ENCODE measurements around the gene PSMA2. TPM values are rescaled to one million over a fixed set of nuclear protein-coding genes. Genes with fewer than 3 reads are reported as not detected.

PSMA2 gene
- total RNA-seq (10 to 100 TPM; 39.6 to 45.2 TPM), polyA plus RNA-seq (100 to 1,000 TPM; 199 to 265 (median 216) TPM), total RNA-seq (6.9 to 12.3 (median 9.7) reads per million in 6 experiments)

DNA sequence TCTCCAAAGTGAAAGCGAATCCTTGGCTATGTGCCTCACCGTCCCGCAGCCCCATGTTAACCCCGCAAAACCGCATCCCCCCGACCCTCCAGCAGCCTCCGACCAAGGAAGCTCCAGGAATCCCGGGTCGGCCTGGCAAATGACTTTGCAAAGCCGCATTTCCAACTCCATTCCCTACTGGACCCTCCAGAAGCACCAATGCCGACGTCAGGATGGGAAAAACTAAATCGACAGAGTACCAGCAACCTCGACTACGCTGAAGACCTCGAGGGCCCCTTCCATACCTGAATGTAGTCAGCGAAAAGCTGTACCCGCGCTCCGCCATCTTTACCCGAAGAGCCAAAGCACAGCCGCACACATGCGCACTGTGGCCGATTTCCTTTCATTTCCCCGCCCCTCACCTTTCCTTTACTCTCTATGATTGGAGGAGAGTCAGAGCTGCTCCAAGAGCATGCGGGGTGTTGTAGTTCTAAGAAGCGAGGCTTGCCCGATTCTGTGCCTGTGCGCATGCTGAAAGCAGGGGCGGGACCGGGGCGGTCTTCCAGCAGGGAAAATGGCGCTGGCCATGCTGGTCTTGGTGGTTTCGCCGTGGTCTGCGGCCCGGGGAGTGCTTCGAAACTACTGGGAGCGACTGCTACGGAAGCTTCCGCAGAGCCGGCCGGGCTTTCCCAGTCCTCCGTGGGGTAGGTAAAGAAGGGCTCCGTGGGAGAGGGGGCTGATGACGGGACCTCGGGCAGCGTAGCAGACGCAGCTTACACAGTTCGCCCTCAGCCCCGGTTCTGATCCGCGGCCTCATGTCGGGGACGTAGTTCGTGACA, at the start of gene PSMA2, which contains the start of gene MRPL32:
TSS of gene PSMA2 (minus strand) at position 341 of the 818 bp plus-strand sequence. CDS start at position 325, 16 bp downstream.
TSS of gene MRPL32 (plus strand) at position 543 of the 818 bp plus-strand sequence. CDS start at position 554, 11 bp downstream.
- no peaks in the 10 kb centered on the region for H3K9me3 Mint-ChIP-seq
- H3K27ac Mint-ChIP-seq = peak within 1 kb of the TSS; percentile 96 to 99 (median 98)
- DNase-seq (peak; percentile 81 to 97 (median 94)), ATAC-seq (peak; percentile 99)
- peaks cover 24 to 81% (median 63%) of the 10 kb centered on the region in 4 donors for H3K4me1 Mint-ChIP-seq
- no peaks in the 10 kb centered on the region for H3K27me3 Mint-ChIP-seq
- peaks cover 0 to 28% (median 0%) of the 10 kb centered on the region in 3 donors for H3K36me3 Mint-ChIP-seq
- POLR2A ChIA-PET = interaction anchor here (0.6 to 4.0 kb wide), 16 partner anchors 9 to 1916 kb away, joined by 3 to 30 read pairs (median 4); partner anchors contain the start of genes C7orf25, COA1, MRPS24 and STK17A
- H3K4me3 Mint-ChIP-seq = peak within 1 kb of the TSS; percentile 89 to 100 (median 99)

DNA sequence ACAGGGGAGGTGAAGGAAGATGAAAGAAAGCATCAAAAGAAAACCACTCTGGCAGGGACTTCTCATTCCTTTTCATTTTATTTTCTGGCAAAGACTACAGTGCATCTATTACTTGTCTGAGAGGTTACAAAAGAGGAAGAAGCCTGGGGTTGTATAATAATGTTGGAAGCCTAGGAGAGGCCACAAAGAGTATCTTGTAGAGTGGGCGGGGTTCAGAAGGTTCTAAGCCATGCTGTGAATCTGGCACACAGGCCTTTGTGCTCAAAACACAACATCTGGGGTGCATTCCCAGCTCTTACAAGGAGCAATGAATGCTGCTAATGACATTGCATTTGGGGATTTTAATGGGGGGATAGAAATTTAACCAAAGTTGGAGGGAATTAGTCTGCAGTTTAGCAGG, 49.6 kb upstream of the PSMA2 start:
- no peak overlapping the region for H3K27ac Mint-ChIP-seq
- H3K9me3 Mint-ChIP-seq = peaks cover 0 to 14% (median 4%) of the 10 kb centered on the region in 9 donors
- POLR2A ChIA-PET = no interaction called here
- DNase-seq = no peak
- ATAC-seq = no peak
- peaks cover 5 to 31% (median 14%) of the 10 kb centered on the region in 5 donors for H3K27me3 Mint-ChIP-seq
- no peak overlapping the region for H3K4me3 Mint-ChIP-seq
- no peaks in the 10 kb centered on the region for H3K4me1 Mint-ChIP-seq
- H3K36me3 Mint-ChIP-seq = peaks cover 0 to 14% (median 3%) of the 10 kb centered on the region in 3 donors

- Mint-ChIP-seq H3K27ac (no peak overlapping the region), H3K27me3 (peaks cover 6 to 31% (median 10%) of the 10 kb centered on the region in 5 donors), H3K36me3 (peaks cover 0 to 6% (median 3%) of the 10 kb centered on the region in 3 donors), H3K9me3 (peaks cover 0 to 14% (median 3%) of the 10 kb centered on the region in 9 donors), H3K4me3 (no peak overlapping the region), H3K4me1 (no peaks in the 10 kb centered on the region)
- POLR2A ChIA-PET = no interaction called here
- DNase-seq (no peak), ATAC-seq (no peak)
These were observed 48.5 kb upstream of the PSMA2 start for GRCh38 chr7:42980514-42980913.

GRCh38 chr7:42980084-42980483, 48.1 kb upstream of the PSMA2 start:
- Mint-ChIP-seq H3K27ac (no peak overlapping the region), H3K9me3 (peaks cover 0 to 11% (median 3%) of the 10 kb centered on the region in 9 donors), H3K4me1 (no peaks in the 10 kb centered on the region), H3K4me3 (no peak overlapping the region), H3K36me3 (peaks cover 0 to 6% (median 3%) of the 10 kb centered on the region in 3 donors), H3K27me3 (peaks cover 7 to 33% (median 10%) of the 10 kb centered on the region in 5 donors)
- DNase-seq (no peak), ATAC-seq (no peak)
- POLR2A ChIA-PET = no interaction called here

GRCh38 chr7:42978496-42978895, 46.5 kb upstream of the PSMA2 start:
- Mint-ChIP-seq H3K27me3 (peaks cover 8 to 37% (median 12%) of the 10 kb centered on the region in 5 donors), H3K9me3 (no peaks in the 10 kb centered on the region), H3K36me3 (peaks cover 0 to 3% (median under 1%) of the 10 kb centered on the region in 3 donors), H3K4me3 (no peak overlapping the region), H3K27ac (no peak overlapping the region), H3K4me1 (no peaks in the 10 kb centered on the region)
- DNase-seq (no peak), ATAC-seq (no peak)
- POLR2A ChIA-PET = no interaction called here

DNA sequence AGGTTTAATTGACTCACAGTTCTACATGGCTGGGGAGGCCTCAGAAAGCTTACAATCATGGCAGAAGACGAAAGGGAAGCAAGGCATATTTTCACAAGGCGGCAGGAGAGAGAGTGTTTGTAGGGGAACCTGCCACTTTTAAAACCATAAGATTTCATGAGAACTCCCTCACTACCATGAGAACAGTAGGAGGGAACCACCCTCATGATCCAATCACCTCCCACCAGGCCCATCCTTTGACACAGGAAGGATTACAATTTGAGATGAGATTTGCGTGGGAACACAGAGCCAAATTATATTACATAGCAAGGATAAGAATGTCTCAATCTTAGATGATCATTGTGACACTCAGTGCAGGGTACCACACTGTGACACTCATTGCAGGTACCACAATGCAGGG, 44.4 kb upstream of the PSMA2 start:
- no peak for ATAC-seq
- POLR2A ChIA-PET = no interaction called here
- no peaks in the 10 kb centered on the region for H3K36me3 Mint-ChIP-seq
- no peak overlapping the region for H3K27ac Mint-ChIP-seq
- H3K4me1 Mint-ChIP-seq = no peaks in the 10 kb centered on the region
- no peak overlapping the region for H3K4me3 Mint-ChIP-seq
- H3K27me3 Mint-ChIP-seq = peaks cover 8 to 38% (median 12%) of the 10 kb centered on the region in 5 donors
- H3K9me3 Mint-ChIP-seq = no peaks in the 10 kb centered on the region
- DNase-seq = no peak

DNA sequence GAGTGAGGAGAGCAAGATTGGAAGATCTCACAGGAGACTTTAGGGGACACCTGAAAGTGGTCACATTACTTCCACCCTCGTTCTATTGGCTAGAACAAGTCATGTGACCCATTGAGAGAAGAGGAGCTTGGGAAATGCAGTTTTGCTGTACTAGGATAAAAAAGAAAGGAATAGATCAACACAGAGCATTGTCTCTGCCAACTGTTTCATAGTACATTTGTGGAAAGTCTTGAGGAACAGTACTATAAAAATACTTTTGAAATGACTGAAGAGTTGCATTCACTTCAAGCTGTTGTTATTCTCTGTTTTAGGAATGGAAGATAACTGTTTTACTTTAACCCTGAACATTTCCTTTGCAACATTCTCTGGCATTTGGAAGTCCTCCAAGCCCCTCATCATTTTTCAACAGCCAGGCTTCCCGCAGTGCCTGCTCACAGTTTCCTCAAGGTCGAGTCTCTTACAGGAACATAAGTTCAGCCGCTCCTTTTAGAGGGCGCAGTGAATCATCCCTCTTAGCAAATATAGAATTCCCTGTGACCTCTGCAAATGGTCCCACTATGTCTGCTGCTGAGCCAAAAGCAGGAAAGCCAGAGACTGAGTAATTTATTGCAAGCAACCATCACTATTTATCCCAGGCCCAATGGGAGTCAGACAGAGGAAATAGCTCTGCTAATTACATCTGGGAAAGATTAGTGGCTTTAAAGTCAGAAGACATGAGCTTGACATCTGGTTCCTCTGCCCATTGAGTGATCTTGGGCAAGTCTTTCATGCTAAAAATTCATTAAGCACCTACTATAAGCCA, 40.9 kb upstream of the PSMA2 start:
- Mint-ChIP-seq H3K4me1 (no peaks in the 10 kb centered on the region), H3K27me3 (peaks cover 6 to 43% (median 7%) of the 10 kb centered on the region in 5 donors), H3K36me3 (no peaks in the 10 kb centered on the region), H3K27ac (no peak overlapping the region), H3K9me3 (no peaks in the 10 kb centered on the region), H3K4me3 (no peak overlapping the region)
- POLR2A ChIA-PET = no interaction called here
- DNase-seq (no peak), ATAC-seq (no peak)

DNA sequence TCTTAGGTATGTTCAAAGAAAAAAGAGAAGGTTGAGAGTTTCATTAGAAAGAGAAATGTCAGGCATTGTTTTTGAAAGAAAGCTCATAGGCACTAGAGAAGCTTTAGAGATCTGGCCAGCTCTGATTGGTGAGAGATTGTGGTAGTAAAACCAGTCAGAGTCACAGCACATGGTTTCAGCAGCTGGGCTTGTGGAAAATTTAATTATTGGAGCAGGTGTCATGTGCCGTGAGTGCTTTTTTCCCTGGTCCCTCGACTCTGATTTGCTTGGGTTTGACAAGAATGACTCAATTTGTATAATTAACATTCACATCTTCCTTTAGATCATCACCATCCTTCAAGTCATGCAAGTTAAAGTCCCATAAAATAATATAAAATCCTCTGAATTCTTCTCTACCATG, 35.4 kb upstream of the PSMA2 start:
- Mint-ChIP-seq H3K4me1 (no peaks in the 10 kb centered on the region), H3K36me3 (no peaks in the 10 kb centered on the region), H3K27me3 (peaks cover 0 to 29% (median 1%) of the 10 kb centered on the region in 5 donors), H3K9me3 (no peaks in the 10 kb centered on the region), H3K27ac (no peak overlapping the region), H3K4me3 (no peak overlapping the region)
- DNase-seq (no peak), ATAC-seq (no peak)
- POLR2A ChIA-PET = no interaction called here

- ATAC-seq = no peak
- no peaks in the 10 kb centered on the region for H3K36me3 Mint-ChIP-seq
- H3K4me3 Mint-ChIP-seq = no peak overlapping the region
- DNase-seq = no peak
- H3K4me1 Mint-ChIP-seq = no peaks in the 10 kb centered on the region
- POLR2A ChIA-PET = no interaction called here
- no peak overlapping the region for H3K27ac Mint-ChIP-seq
- H3K27me3 Mint-ChIP-seq = peaks cover 4 to 29% (median 7%) of the 10 kb centered on the region in 5 donors
- H3K9me3 Mint-ChIP-seq = peaks cover 0 to 2% (median 0%) of the 10 kb centered on the region in 9 donors
These were observed 33.2 kb upstream of the PSMA2 start for GRCh38 chr7:42964849-42965805.

- Mint-ChIP-seq H3K9me3 (peaks cover 0 to 2% (median 0%) of the 10 kb centered on the region in 9 donors), H3K27me3 (peaks cover 7 to 29% (median 9%) of the 10 kb centered on the region in 5 donors), H3K27ac (no peak overlapping the region), H3K36me3 (no peaks in the 10 kb centered on the region), H3K4me3 (no peak overlapping the region), H3K4me1 (no peaks in the 10 kb centered on the region)
- ATAC-seq = no peak
- no peak for DNase-seq
- POLR2A ChIA-PET = no interaction called here
These were observed 32.3 kb upstream of the PSMA2 start for GRCh38 chr7:42964293-42964692.

GRCh38 chr7:42961170-42961569, 29.2 kb upstream of the PSMA2 start:
- peaks cover 7 to 12% (median 10%) of the 10 kb centered on the region in 5 donors for H3K27me3 Mint-ChIP-seq
- no peak overlapping the region for H3K27ac Mint-ChIP-seq
- no peaks in the 10 kb centered on the region for H3K4me1 Mint-ChIP-seq
- peaks cover 0 to 13% (median 8%) of the 10 kb centered on the region in 9 donors for H3K9me3 Mint-ChIP-seq
- POLR2A ChIA-PET = no interaction called here
- ATAC-seq (no peak), DNase-seq (no peak)
- H3K4me3 Mint-ChIP-seq = no peak overlapping the region
- peaks cover 0 to 7% (median 3%) of the 10 kb centered on the region in 3 donors for H3K36me3 Mint-ChIP-seq

DNA sequence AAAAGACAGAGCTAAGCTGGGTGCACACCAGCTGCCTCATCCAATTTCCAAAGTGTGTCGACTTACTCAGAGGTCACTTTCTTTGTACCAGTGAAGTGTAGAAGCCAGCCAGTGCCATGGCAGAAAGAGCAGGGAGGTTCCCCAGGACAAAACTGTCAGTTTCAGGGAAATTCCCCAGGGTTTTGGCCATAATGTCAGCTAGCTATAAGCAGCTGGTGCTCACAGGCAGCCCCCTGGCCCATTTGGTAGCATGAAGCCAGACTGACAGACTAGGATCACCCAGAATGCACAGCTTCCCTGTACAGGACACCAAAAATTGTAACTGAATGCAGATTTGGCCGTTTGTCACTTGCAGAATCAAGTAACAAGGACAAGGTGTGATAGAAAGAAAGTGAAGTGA, 28.8 kb upstream of the PSMA2 start:
- no peak overlapping the region for H3K27ac Mint-ChIP-seq
- POLR2A ChIA-PET = no interaction called here
- ATAC-seq = no peak
- H3K27me3 Mint-ChIP-seq = peaks cover 7 to 12% (median 10%) of the 10 kb centered on the region in 5 donors
- peaks cover 0 to 9% (median 3%) of the 10 kb centered on the region in 3 donors for H3K36me3 Mint-ChIP-seq
- no peaks in the 10 kb centered on the region for H3K4me1 Mint-ChIP-seq
- no peak for DNase-seq
- H3K4me3 Mint-ChIP-seq = no peak overlapping the region
- H3K9me3 Mint-ChIP-seq = peaks cover 0 to 15% (median 8%) of the 10 kb centered on the region in 9 donors
